Subcutaneous abdominal adipose tissue (tissue), 5 donors: Measurements from ENCODE around the gene DCUN1D1.

Experiments used
- H3K27ac ChIP-seq: one replicate; pipeline ENCODE4 v1.7.0; 2013; ENCODE audit warnings: low read depth, mild to moderate bottlenecking, inconsistent platforms, low read length, moderate library complexity
- H3K27me3 ChIP-seq, 5 donors: one replicate each; pipeline ENCODE4 v1.7.0; 2013; ENCODE audit warnings: low read length in 5 of 5, inconsistent platforms in 1 of 5; ENCODE audit not compliant: control insufficient read depth in 5 of 5, insufficient read depth in 4 of 5
- H3K36me3 ChIP-seq, 5 donors: one replicate each; pipeline ENCODE4 v1.7.0; 2013; ENCODE audit warnings: low read length in 5 of 5; ENCODE audit not compliant: control insufficient read depth in 5 of 5, insufficient read depth in 5 of 5
- H3K4me1 ChIP-seq, 5 donors: one replicate each; pipeline ENCODE4 v1.7.0; 2013; ENCODE audit warnings: low read length in 5 of 5, mild to moderate bottlenecking in 3 of 5, moderate library complexity in 1 of 5; ENCODE audit not compliant: control insufficient read depth in 5 of 5, insufficient read depth in 5 of 5
- H3K4me3 ChIP-seq, 5 donors: one replicate each; pipeline ENCODE4 v1.7.0; 2013; ENCODE audit warnings: low read length in 5 of 5, low read depth in 1 of 5
- H3K9ac ChIP-seq, 5 donors: one replicate each; pipeline ENCODE4 v1.7.0; 2013; ENCODE audit warnings: low read length in 5 of 5, mild to moderate bottlenecking in 4 of 5, moderate library complexity in 3 of 5
- H3K9me3 ChIP-seq, 5 donors: one replicate each; pipeline ENCODE4 v1.7.0; 2013; ENCODE audit warnings: low read length in 5 of 5; ENCODE audit not compliant: control insufficient read depth in 5 of 5
- donor health status: healthy.
- donor health status: healthy.
- donor health status: healthy.
- donor health status: healthy.
- donor health status: healthy.

The DCUN1D1 gene

DNA sequence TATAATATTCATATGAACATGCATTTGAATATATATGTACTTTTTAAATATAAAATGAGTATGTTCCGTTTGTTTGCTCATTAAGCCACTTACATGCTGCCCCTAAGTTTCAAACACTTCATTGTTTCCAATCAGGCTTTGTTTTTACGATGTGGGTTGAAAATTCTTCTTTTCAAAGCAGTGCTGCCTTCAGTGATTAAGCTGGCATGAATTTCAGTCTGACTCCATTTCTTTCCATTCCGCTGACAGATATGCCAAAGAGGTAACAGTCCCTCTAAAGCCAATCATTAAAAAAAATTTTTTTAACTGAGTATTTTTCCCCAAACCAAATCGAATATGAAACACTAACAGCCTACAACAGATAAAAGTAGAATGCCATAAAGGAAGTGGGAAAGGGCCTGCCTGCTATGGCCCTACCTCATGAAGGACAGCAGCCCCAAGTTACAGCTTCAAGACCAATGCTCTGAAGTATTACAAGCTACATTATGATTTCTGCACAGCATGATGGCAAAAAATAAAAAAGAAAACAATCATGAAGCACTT lies 40.0 kb downstream of the DCUN1D1 start:
- Histone ChIP-seq H3K9ac (no peak overlapping the region), H3K27me3 (no peaks in the 10 kb centered on the region), H3K4me1 (no peaks in the 10 kb centered on the region), H3K4me3 (no peak overlapping the region), H3K36me3 (peaks cover 6 to 13% (median 9%) of the 10 kb centered on the region in 5 donors), H3K27ac (no peak overlapping the region), H3K9me3 (no peaks in the 10 kb centered on the region)

DNA sequence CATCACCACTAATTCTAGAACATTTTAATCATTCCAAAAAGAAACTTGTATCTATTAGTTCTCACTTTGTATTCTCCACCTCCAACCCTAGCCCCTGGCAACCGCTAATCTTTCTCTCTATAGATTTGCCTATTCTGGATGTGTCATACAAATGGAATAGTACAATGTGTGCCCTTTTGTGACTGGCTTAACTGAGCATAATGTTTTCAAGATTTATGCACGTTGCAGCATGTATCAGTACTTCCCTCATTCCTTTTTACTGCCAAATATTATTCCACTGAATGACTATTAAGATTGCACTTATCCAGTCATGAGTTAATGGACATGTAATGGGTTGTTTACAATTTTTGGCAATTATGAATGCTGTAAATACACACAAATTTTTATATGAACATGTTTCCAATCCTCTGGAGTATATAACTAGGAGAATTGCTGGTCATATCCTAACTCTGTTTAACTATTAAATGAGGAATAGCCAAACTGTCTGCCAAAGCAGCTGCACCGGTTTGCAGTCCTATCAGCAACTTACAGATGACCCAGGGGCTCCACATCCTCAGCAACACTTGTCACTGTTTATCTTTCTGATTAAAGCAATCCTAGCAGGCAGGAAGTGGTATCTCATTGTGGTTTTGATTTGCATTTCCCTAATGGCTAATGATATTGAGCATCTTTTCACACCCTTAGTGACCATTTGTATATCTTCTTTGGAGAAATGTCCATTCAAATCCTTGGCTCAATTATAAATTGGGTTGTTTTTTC lies 42.9 kb downstream of the DCUN1D1 start:
- Histone ChIP-seq H3K4me3 (no peak overlapping the region), H3K9me3 (peaks cover 0 to 5% (median 2%) of the 10 kb centered on the region in 5 donors), H3K27ac (no peak overlapping the region), H3K27me3 (no peaks in the 10 kb centered on the region), H3K9ac (no peak overlapping the region), H3K4me1 (no peaks in the 10 kb centered on the region), H3K36me3 (peaks cover 0 to 6% (median 0%) of the 10 kb centered on the region in 5 donors)

DNA sequence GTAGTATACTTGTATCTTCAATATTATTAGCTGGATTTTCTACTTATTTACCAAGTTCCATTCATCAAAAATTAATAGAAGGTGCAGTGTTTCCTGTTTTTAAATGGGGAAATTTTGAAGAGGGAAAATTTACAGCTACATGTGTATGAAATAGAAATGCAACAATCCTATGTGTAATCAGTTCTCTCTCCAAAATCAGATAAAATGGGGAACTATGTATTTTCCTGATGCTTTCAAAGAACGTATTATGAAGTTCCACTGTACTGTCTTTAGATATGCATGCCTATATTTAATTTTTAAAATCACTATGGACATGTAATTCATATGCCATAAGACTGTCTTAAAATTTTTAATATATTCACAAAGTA lies 43.4 kb downstream of the DCUN1D1 start:
- peaks cover 0 to 6% (median 0%) of the 10 kb centered on the region in 5 donors for H3K36me3 ChIP-seq
- H3K4me3 ChIP-seq: no peak overlapping the region
- H3K27ac ChIP-seq: no peak overlapping the region
- no peaks in the 10 kb centered on the region for H3K4me1 ChIP-seq
- H3K9me3 ChIP-seq: peaks cover 0 to 8% (median 7%) of the 10 kb centered on the region in 5 donors
- no peaks in the 10 kb centered on the region for H3K27me3 ChIP-seq
- H3K9ac ChIP-seq: no peak overlapping the region

DNA sequence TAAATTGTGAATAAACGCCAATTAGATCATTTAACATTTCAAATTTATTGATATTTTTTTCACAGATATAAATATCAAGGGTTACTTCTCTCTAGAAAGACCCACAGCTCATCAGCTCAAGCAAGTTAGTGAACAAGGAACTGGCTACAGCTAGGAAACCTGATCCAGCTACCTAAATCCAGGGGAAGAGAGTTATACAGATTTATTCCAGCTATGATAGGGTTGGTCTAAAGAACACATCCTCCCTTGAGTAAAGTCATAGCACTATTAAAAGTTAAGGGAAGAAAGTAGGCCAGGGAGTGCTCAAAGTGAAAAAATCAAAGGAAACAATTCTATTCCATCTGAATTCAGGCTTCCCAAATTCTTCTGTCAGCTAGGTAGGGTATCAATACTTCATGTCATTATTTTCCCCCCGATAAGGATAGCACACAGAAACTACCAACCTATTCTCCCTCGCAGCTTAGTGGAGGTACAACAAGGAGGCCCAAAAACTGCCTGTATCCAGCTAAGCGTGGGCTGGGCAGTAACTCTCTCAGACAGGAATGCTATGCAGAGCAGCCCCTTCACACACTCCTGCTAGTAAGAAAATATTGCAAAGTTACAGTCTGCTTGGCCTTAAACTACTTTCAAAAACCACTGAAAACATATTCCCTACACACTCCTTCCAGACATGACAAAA lies 44.0 kb downstream of the DCUN1D1 start:
- no peaks in the 10 kb centered on the region for H3K4me1 ChIP-seq

DNA sequence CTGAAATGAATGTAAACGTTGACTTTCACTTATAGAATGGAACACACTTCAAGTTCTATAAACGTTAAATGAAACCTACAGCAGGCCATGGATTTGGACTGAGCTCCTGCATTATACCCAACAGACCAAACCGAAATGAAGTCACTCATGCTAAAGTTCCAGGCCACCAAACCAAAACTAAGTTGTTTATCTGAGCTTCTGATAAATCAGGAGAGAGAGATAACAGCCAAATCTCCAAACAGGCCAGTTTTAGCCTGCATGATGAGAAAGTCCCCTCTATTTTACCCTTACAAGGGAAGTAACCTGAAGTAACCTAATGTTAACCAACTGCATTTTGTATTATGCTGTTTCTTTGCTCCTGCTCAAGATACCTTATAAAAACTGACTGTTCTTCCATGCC lies 44.5 kb downstream of the DCUN1D1 start:
- Histone ChIP-seq H3K27me3 (no peaks in the 10 kb centered on the region), H3K9me3 (peaks cover 0 to 9% (median 7%) of the 10 kb centered on the region in 5 donors), H3K9ac (no peak overlapping the region), H3K4me1 (no peaks in the 10 kb centered on the region), H3K36me3 (peaks cover 0 to 6% (median 2%) of the 10 kb centered on the region in 5 donors), H3K27ac (no peak overlapping the region), H3K4me3 (no peak overlapping the region)

More for the DNA sequence above, 44.0 kb downstream of the DCUN1D1 start:
- Histone ChIP-seq H3K36me3 (peaks cover 0 to 6% (median 2%) of the 10 kb centered on the region in 5 donors), H3K4me3 (no peak overlapping the region), H3K9ac (no peak overlapping the region), H3K9me3 (peaks cover 0 to 9% (median 7%) of the 10 kb centered on the region in 5 donors), H3K27me3 (no peaks in the 10 kb centered on the region), H3K27ac (no peak overlapping the region)

DNA sequence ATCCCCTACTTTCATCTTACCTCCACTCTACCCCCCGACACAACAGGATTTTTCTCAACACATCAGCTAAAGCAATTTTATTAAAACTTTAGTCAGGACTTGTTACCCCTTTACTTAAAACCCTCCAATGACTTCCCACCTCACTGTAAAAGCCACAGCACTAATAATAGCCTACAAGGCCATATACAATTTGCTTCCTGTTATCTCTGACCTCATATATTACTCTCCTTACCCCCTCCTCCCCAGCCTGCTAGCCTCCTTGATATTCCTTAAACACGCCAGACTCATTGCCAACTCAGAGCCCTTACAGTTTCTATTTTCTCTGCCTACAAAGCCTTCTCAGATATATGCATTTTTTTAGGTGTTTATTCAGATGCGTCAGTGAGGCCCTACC lies 54.4 kb downstream of the DCUN1D1 start:
- no peaks in the 10 kb centered on the region for H3K9me3 ChIP-seq
- H3K4me1 ChIP-seq: peaks cover 0 to 13% (median 5%) of the 10 kb centered on the region in 5 donors
- H3K9ac ChIP-seq: no peak overlapping the region
- H3K4me3 ChIP-seq: no peak overlapping the region
- no peaks in the 10 kb centered on the region for H3K27me3 ChIP-seq
- no peak overlapping the region for H3K27ac ChIP-seq
- H3K36me3 ChIP-seq: peaks cover 0 to 3% (median 0%) of the 10 kb centered on the region in 5 donors

DNA sequence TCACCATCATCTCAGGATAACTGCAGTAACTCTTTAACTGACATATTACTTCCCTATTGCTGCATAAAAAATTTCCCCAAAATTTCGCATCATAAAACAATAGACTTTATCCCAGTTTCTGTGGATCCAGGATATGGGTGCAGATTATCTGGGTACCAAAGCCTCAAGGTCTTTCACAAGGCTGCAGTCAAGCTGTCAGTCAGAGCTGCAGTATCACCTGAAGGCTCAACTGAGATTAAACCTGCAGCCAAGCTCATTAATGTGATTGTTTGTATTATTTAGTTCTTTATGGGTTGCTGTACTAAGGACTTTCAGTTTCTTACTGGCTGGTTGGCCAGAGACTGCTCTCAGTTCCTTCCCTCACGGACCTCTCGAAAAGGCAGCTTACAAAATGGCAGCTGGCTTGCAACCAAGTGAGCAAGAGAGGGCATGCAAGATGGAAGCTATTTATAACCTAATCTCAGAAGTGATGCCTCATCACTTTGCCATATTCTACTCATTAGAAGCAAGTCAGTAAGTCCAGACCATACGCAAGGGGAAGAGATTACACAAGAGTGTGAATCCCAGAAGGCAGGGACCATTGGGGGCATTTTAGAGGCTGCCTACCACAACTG lies 54.9 kb downstream of the DCUN1D1 start:
- Histone ChIP-seq H3K27me3 (no peaks in the 10 kb centered on the region), H3K4me1 (peaks cover 0 to 13% (median 5%) of the 10 kb centered on the region in 5 donors), H3K9me3 (no peaks in the 10 kb centered on the region), H3K27ac (no peak overlapping the region), H3K9ac (no peak overlapping the region), H3K4me3 (peak overlapping the region in 2 of 5 donors; percentile 10 to 27), H3K36me3 (peaks cover 0 to 5% (median 1%) of the 10 kb centered on the region in 5 donors)

DNA sequence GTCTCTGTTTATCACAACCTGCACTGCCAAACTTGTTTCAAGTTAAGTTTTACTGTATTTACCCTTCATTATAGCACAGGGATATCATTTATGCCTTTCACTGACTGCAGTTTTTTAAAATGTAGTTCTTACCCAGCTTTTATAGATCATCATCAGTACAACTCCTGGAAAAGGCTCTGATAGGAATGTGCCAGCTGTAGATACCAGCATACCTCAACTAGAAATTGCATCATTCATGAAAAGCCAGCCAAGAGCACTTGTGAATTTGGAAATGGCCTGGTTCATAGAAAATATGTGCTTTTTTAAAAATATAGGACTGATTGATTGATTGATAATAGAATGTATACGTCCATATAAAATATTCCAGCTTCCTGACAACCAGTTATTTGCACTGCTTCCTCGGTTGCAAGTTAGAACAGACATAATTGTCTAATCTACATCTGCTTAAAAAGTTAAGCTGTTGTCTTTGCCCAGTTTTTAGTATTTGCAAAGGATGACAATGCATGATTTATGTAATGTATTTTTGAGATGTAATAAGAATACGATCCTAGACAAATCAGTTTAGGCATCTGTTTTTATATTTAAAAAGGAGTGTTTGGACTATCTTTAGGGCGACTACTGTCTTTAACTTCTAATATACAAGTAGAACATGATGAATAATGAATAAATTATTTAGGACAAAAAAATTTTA lies 58.5 kb downstream of the DCUN1D1 start:
- H3K4me3 ChIP-seq: no peak overlapping the region
- H3K27me3 ChIP-seq: no peaks in the 10 kb centered on the region
- no peak overlapping the region for H3K27ac ChIP-seq
- H3K9me3 ChIP-seq: no peaks in the 10 kb centered on the region
- H3K36me3 ChIP-seq: peaks cover 0 to 17% (median 3%) of the 10 kb centered on the region in 5 donors
- H3K9ac ChIP-seq: no peak overlapping the region
- H3K4me1 ChIP-seq: peaks cover 0 to 13% (median 5%) of the 10 kb centered on the region in 5 donors

DNA sequence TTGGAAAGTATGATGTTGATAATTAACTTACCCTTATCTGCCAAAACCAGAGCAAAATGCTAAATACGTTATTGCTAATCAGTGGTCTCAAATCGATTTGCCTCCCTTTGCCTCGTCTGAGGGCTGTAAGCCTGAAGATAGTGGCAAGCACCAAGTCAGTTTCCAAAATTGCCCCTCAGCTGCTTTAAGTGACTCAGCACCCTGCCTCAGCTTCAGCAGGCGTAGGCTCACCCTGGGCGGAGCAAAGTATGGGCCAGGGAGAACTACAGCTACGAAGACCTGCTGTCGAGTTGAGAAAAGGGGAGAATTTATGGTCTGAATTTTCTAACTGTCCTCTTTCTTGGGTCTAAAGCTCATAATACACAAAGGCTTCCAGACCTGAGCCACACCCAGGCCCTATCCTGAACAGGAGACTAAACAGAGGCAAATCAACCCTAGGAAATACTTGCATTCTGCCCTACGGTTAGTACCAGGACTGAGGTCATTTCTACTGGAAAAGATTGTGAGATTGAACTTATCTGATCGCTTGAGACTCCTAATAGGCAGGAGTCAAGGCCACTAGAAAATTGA lies 59.7 kb downstream of the DCUN1D1 start:
- Histone ChIP-seq H3K9me3 (no peaks in the 10 kb centered on the region), H3K27ac (no peak overlapping the region), H3K4me3 (no peak overlapping the region), H3K36me3 (peaks cover 2 to 17% (median 5%) of the 10 kb centered on the region in 5 donors), H3K9ac (no peak overlapping the region), H3K27me3 (no peaks in the 10 kb centered on the region), H3K4me1 (peaks cover 0 to 12% (median 5%) of the 10 kb centered on the region in 5 donors)
